OCI-LY1 (cell line): ENCODE measurements around the gene PCSK5.

Experiments
- H2AFZ ChIP-seq: fragments of 200-600 bp; sonication (generic), shearing (Covaris generic); 2 replicates; pipeline ENCODE4 v1.6.0; 2014; ENCODE audit warnings: antibody characterized with exemption, mild to moderate bottlenecking, low read length
- H3F3A ChIP-seq: fragments of 200-600 bp; sonication (generic), shearing (Covaris generic); 2 replicates; pipeline ENCODE4 v1.6.0; 2014; ENCODE audit warnings: mild to moderate bottlenecking, antibody characterized with exemption, low read length, moderate library complexity; ENCODE audit not compliant: insufficient read depth
- H3K27ac ChIP-seq: fragments of 200-600 bp; sonication (generic); 2 replicates; pipeline ENCODE4 v1.5.1; 2014; ENCODE audit warnings: low read length, mixed run types, mild to moderate bottlenecking, low read depth; ENCODE audit not compliant: poor library complexity, severe bottlenecking
- H3K27me3 ChIP-seq: fragments of 200-600 bp; sonication (generic); 2 replicates; pipeline ENCODE4 v1.6.0; 2014; ENCODE audit warnings: antibody characterized with exemption, mild to moderate bottlenecking, low read length, moderate library complexity; ENCODE audit not compliant: insufficient read depth
- H3K36me3 ChIP-seq: fragments of 200-600 bp; sonication (generic); 2 replicates; pipeline ENCODE4 v1.6.1; 2014; ENCODE audit warnings: mild to moderate bottlenecking, antibody characterized with exemption, low read length, moderate library complexity, mixed read lengths; ENCODE audit not compliant: insufficient read depth
- H3K4me1 ChIP-seq: fragments of 200-600 bp; sonication (generic); 2 replicates; pipeline ENCODE4 v1.5.1; 2014; ENCODE audit warnings: mild to moderate bottlenecking, low read length, moderate library complexity; ENCODE audit not compliant: insufficient read depth, severe bottlenecking
- H3K4me2 ChIP-seq: fragments of 200-600 bp; sonication (generic), shearing (Covaris generic); 2 replicates; pipeline ENCODE4 v1.6.1; 2014; ENCODE audit warnings: low read length
- H3K4me3 ChIP-seq: fragments of 200-600 bp; sonication (generic); 2 replicates; pipeline ENCODE4 v1.5.1; 2014; ENCODE audit warnings: low read length, low read depth, mild to moderate bottlenecking, mixed read lengths; ENCODE audit not compliant: poor library complexity, severe bottlenecking
- H3K79me2 ChIP-seq: fragments of 200-600 bp; shearing (Covaris generic); 2 replicates; pipeline ENCODE4 v1.6.1; 2016; ENCODE audit warnings: mixed run types, low read length, mixed read lengths; ENCODE audit not compliant: insufficient read depth
- H3K9ac ChIP-seq: fragments of 200-600 bp; sonication (generic), shearing (Covaris generic); 2 replicates; pipeline ENCODE4 v1.6.1; 2014; ENCODE audit warnings: mild to moderate bottlenecking, low read length, mixed read lengths
- H3K9me2 ChIP-seq: fragments of 200-600 bp; sonication (generic), shearing (Covaris generic); 2 replicates; pipeline ENCODE4 v1.6.1; 2014; ENCODE audit warnings: low read depth, mild to moderate bottlenecking, low read length, mixed read lengths
- H3K9me3 ChIP-seq: fragments of 200-600 bp; shearing (Covaris generic); 2 replicates; pipeline ENCODE4 v1.6.1; 2014; ENCODE audit warnings: low read length, mixed read lengths
- H4K20me1 ChIP-seq: fragments of 200-600 bp; sonication (generic), shearing (Covaris generic); 2 replicates; pipeline ENCODE4 v1.6.0; 2016; ENCODE audit warnings: mild to moderate bottlenecking, low read length; ENCODE audit not compliant: insufficient read depth
- EZH2 ChIP-seq: fragments of 200-600 bp; sonication (generic), shearing (Covaris generic); IDR thresholded peaks from 2 replicates; pipeline ENCODE4 v1.8.0; 2017; ENCODE audit warnings: borderline replicate concordance, mixed run types, mild to moderate bottlenecking, antibody characterized with exemption, low read length, moderate library complexity, mixed read lengths
- TF ChIP-seq, protein P1 (sequence below): fragments of 200-600 bp; sonication (generic), shearing (Covaris generic); IDR thresholded peaks from 2 replicates; pipeline ENCODE4 v1.5.1; 2017; ENCODE audit warnings: mild to moderate bottlenecking, antibody characterized with exemption, low read length, moderate library complexity, mixed read lengths

PCSK5 gene

DNA sequence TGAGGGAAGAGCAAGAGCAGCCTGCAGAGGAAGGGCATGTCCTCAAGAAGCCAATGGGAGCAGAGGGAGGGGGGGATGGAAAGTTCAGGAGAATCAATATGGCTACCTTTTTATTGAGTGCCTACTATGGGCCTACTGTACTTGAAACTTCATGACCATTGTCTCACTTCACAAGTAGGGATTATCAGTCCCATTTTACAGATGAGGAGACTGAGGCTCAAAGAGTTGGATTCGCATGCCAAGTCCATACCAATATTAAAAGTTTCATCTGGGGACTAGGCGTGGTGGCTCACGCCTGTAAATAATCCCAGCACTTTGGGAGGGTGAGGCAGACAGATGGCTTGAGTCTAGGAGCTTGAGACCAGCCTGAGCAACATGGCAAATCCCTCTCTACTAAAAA, 463.7 kb downstream of the PCSK5 start:
- H3K9me3 ChIP-seq: no peaks in the 10 kb centered on the region
- no peaks in the 10 kb centered on the region for H3F3A ChIP-seq
- H4K20me1 ChIP-seq: no peaks in the 10 kb centered on the region
- no peak overlapping the region for H3K27ac ChIP-seq
- no peak for TF ChIP-seq EZH2
- TF ChIP-seq, protein P1, sequence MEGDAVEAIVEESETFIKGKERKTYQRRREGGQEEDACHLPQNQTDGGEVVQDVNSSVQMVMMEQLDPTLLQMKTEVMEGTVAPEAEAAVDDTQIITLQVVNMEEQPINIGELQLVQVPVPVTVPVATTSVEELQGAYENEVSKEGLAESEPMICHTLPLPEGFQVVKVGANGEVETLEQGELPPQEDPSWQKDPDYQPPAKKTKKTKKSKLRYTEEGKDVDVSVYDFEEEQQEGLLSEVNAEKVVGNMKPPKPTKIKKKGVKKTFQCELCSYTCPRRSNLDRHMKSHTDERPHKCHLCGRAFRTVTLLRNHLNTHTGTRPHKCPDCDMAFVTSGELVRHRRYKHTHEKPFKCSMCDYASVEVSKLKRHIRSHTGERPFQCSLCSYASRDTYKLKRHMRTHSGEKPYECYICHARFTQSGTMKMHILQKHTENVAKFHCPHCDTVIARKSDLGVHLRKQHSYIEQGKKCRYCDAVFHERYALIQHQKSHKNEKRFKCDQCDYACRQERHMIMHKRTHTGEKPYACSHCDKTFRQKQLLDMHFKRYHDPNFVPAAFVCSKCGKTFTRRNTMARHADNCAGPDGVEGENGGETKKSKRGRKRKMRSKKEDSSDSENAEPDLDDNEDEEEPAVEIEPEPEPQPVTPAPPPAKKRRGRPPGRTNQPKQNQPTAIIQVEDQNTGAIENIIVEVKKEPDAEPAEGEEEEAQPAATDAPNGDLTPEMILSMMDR: no peak
- peaks cover 36% of the 10 kb centered on the region for H3K4me1 ChIP-seq
- H2AFZ ChIP-seq: no peak overlapping the region
- H3K79me2 ChIP-seq: no peaks in the 10 kb centered on the region
- no peak overlapping the region for H3K4me3 ChIP-seq
- H3K4me2 ChIP-seq: no peak overlapping the region
- no peaks in the 10 kb centered on the region for H3K27me3 ChIP-seq
- no peaks in the 10 kb centered on the region for H3K9me2 ChIP-seq
- H3K9ac ChIP-seq: no peak overlapping the region
- no peaks in the 10 kb centered on the region for H3K36me3 ChIP-seq

DNA sequence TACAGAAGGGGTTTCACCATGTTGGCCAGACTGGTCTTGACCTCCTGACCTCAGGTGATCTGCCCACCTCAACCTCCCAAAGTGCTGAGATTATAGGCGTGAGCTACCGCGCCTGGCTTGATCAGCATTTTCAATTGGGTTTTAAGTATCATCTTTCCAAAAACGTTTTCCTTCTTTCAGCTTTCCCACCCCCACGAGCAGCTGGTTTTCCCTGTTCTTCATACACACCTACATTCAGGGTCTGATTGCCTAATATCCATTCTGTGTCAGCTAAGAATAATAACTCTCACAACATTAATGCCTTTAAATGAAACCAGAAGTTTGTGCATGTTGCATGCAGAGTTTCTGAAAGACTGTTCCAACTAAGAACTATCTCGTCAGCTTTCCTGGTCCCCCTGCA, 465.4 kb downstream of the PCSK5 start:
- Histone ChIP-seq H3K4me2 (no peak overlapping the region), H3K9ac (no peak overlapping the region), H3K27me3 (no peaks in the 10 kb centered on the region), H3K36me3 (no peaks in the 10 kb centered on the region; the same call in 1 of the 2 replicates), H4K20me1 (no peaks in the 10 kb centered on the region), H3K9me3 (no peaks in the 10 kb centered on the region), H3K4me3 (no peak overlapping the region), H3K9me2 (no peaks in the 10 kb centered on the region), H3K79me2 (no peaks in the 10 kb centered on the region), H3K27ac (no peak overlapping the region), H2AFZ (no peak overlapping the region), H3F3A (no peaks in the 10 kb centered on the region), H3K4me1 (peaks cover 27% of the 10 kb centered on the region)
- no peak for TF ChIP-seq EZH2
- TF ChIP-seq, protein P1: no peak

DNA sequence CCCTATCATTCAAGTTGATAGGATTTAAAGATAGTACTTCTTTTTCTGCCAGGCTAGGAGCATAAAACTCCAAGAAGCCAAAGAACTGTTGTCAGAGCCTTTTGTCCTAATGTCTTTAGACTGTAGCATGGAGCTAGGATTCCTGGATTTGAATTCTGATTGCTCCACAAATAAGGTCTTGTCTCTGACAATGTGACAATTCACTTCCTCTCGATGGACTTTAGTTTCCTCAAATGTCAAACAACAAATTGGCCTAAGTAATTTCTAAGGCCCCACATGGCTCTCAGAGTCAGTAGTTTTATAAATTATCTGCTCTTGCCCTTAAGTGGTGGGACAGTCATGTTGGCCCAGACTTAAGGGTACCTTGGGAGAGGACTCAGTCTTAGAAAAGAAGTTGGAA, 467.1 kb downstream of the PCSK5 start:
- Histone ChIP-seq H3K79me2 (no peaks in the 10 kb centered on the region), H3K9ac (no peak overlapping the region), H4K20me1 (no peaks in the 10 kb centered on the region), H3K36me3 (no peaks in the 10 kb centered on the region; the same call in 1 of the 2 replicates), H2AFZ (no peak overlapping the region), H3K4me1 (peaks cover 14% of the 10 kb centered on the region), H3F3A (no peaks in the 10 kb centered on the region), H3K4me2 (no peak overlapping the region), H3K9me2 (no peaks in the 10 kb centered on the region), H3K27ac (no peak overlapping the region), H3K27me3 (no peaks in the 10 kb centered on the region), H3K9me3 (no peaks in the 10 kb centered on the region), H3K4me3 (no peak overlapping the region)
- TF ChIP-seq EZH2: no peak
- TF ChIP-seq, protein P1: no peak
